Ascending aorta (tissue), 2 donors: ENCODE data around the gene GRM5. TPM values are rescaled to one million over a fixed set of nuclear protein-coding genes. Genes with fewer than 3 reads are reported as not detected.

Source experiments
- DNase-seq, 2 donors: peaks; one replicate each; pipeline ENCODE4 v3.0.0-alpha.2; 2019; ENCODE audit warnings: low spot score in 2 of 2
- H3K27ac ChIP-seq, 2 donors: fragments of 200-600 bp; sonication (generic); one replicate each; pipeline ENCODE4 v1.5.1; 2016 to 2017; ENCODE audit warnings: mild to moderate bottlenecking in 1 of 2
- H3K27me3 ChIP-seq: fragments of 200-600 bp; sonication (generic); one replicate; pipeline ENCODE4 v1.5.1; 2017
- H3K36me3 ChIP-seq, 2 donors: fragments of 200-600 bp; sonication (generic); one replicate each; pipeline ENCODE4 v1.5.1; 2016
- H3K4me1 ChIP-seq, 2 donors: fragments of 200-600 bp; sonication (generic); one replicate each; pipeline ENCODE4 v1.5.1; 2016 to 2017; ENCODE audit warnings: mild to moderate bottlenecking in 1 of 2
- H3K4me3 ChIP-seq, 2 donors: fragments of 200-600 bp; sonication (generic); one replicate each; pipeline ENCODE4 v1.5.1; 2016 to 2017; ENCODE audit warnings: mild to moderate bottlenecking in 1 of 2
- H3K9me3 ChIP-seq, 2 donors: fragments of 200-600 bp; sonication (generic); one replicate each; pipeline ENCODE4 v1.5.1; 2016
- CTCF ChIP-seq, 3 experiments: fragments of 200-600 bp in 2 of 3; fragments of 450-650 bp in 1 of 3; sonication (generic) in 2 of 3; IDR thresholded peaks; one replicate each; pipeline ENCODE4 v1.5.1; 2016 to 2019; ENCODE audit warnings: antibody characterized with exemption in 3 of 3, mild to moderate bottlenecking in 1 of 3, moderate library complexity in 1 of 3
- intact Hi-C: fragments of 100-400 bp; cut with DNase I; formaldehyde crosslinking; loops from one replicate; pipeline ENCODE4 v1.15.1; 2023
- total RNA-seq: library from RNA; depleted of rRNA; stranded (reverse); fragments of >200 nt; gene quantifications from one replicate; pipeline ENCODE4 v1.1.0, GENCODE V29; 2016

The GRM5 gene
- total RNA-seq, 1 donor from 2014 or later: 10.2 TPM

- Histone ChIP-seq H3K4me1 (no peaks in the 10 kb centered on the region), H3K36me3 (no peaks in the 10 kb centered on the region), H3K9me3 (no peaks in the 10 kb centered on the region), H3K27me3 (no peaks in the 10 kb centered on the region), H3K27ac (no peak overlapping the region), H3K4me3 (no peak overlapping the region)
- TF ChIP-seq CTCF (IDR thresholded peaks at IDR 0.05): no peak
- DNase-seq: no peak
- intact Hi-C loops: no loop called here
These were observed 295.2 kb downstream of the GRM5 start for GRCh38 chr11:88770475-88771079.

- Histone ChIP-seq H3K27me3 (no peaks in the 10 kb centered on the region), H3K9me3 (no peaks in the 10 kb centered on the region), H3K4me3 (no peak overlapping the region), H3K4me1 (no peaks in the 10 kb centered on the region), H3K36me3 (no peaks in the 10 kb centered on the region), H3K27ac (no peak overlapping the region)
- DNase-seq: no peak
- TF ChIP-seq CTCF (IDR thresholded peaks at IDR 0.05): no peak
- intact Hi-C loops: no loop called here
These were observed 321.6 kb downstream of the GRM5 start for GRCh38 chr11:88744140-88744539.

- no peaks in the 10 kb centered on the region for H3K4me1 ChIP-seq
- no peak for TF ChIP-seq CTCF (IDR thresholded peaks at IDR 0.05)
- intact Hi-C loops: no loop called here
- H3K4me3 ChIP-seq: no peak overlapping the region
- no peak for DNase-seq
- no peaks in the 10 kb centered on the region for H3K27me3 ChIP-seq
- no peak overlapping the region for H3K27ac ChIP-seq
- no peaks in the 10 kb centered on the region for H3K9me3 ChIP-seq
- H3K36me3 ChIP-seq: no peaks in the 10 kb centered on the region
These were observed 326.3 kb downstream of the GRM5 start for GRCh38 chr11:88739524-88739923.

- Histone ChIP-seq H3K36me3 (no peaks in the 10 kb centered on the region), H3K4me3 (no peak overlapping the region), H3K27ac (no peak overlapping the region), H3K9me3 (no peaks in the 10 kb centered on the region), H3K27me3 (no peaks in the 10 kb centered on the region), H3K4me1 (no peaks in the 10 kb centered on the region)
- intact Hi-C loops: no loop called here
- TF ChIP-seq CTCF (IDR thresholded peaks at IDR 0.05): no peak
- DNase-seq: no peak
These were observed 356.2 kb downstream of the GRM5 start for GRCh38 chr11:88709567-88709966.

- DNase-seq: no peak
- no peak for TF ChIP-seq CTCF (IDR thresholded peaks at IDR 0.05)
- Histone ChIP-seq H3K27me3 (no peaks in the 10 kb centered on the region), H3K4me3 (no peak overlapping the region), H3K4me1 (no peaks in the 10 kb centered on the region), H3K36me3 (no peaks in the 10 kb centered on the region), H3K27ac (no peak overlapping the region), H3K9me3 (no peaks in the 10 kb centered on the region)
- intact Hi-C loops: no loop called here
These were observed 361.3 kb downstream of the GRM5 start for GRCh38 chr11:88704485-88704884.

- no peak for DNase-seq
- no peak for TF ChIP-seq CTCF (IDR thresholded peaks at IDR 0.05)
- H3K27ac ChIP-seq: no peak overlapping the region
- no peaks in the 10 kb centered on the region for H3K27me3 ChIP-seq
- H3K4me1 ChIP-seq: no peaks in the 10 kb centered on the region
- H3K4me3 ChIP-seq: no peak overlapping the region
- no peaks in the 10 kb centered on the region for H3K9me3 ChIP-seq
- intact Hi-C loops: no loop called here
- H3K36me3 ChIP-seq: no peaks in the 10 kb centered on the region
These were observed 364.0 kb downstream of the GRM5 start for GRCh38 chr11:88701816-88702215.
